ENCODE results near the gene AMMECR1L.
"Not testable (repeated sequence)": the region's sequence is repeated elsewhere in the genome, so short reads cannot be mapped to it uniquely, and the experiment has no call there.

Gene AMMECR1L

DNA sequence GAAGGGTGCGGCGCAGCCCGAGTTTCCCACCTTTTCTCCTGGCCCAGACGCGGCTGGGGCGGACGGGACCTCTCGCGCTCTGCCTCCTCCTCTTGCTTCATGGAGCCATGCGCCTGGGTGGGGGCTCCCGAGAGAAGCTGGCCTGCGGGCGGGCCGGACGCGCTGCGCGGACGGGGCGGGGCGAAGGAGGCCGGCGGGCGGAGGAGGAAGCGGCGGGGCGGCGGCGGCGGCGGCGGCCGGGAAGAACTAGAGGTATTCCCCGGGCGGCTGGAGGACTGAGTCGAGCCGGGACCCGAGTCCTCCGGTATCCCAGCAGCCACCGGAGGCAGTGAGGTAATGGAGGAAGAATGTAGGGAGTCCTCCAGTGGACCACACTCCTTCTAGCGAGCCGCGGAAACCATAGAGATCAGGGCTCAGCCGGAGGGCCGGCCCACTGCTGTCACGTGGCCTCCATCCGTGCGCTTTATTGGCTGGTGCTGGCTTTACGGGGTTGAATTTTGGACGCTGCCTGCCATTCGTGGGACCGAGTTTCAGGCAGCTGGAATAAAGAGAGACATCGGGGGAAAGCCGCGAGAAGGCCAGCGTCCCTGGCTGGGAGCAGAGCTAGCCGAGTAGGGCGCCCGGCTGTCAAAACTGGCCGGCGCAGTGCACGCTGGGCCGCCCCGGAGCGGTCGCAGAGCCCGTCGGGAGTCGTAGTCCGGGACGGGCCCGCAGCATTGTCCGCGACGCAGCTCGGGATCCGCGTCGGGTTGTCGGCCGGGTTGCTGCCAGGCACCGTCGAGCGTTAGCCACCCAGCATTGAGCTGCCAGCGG, at the start of gene AMMECR1L:
TSS of gene AMMECR1L (minus strand) at position 177 of the 813 bp plus-strand sequence. CDS start 11,722 bp downstream, outside the sequence.
- peak; percentile 49 to 58 for DNase-seq (ENCODE audit: low read depth in 1 of 2, low spot score in 1 of 2)

DNA sequence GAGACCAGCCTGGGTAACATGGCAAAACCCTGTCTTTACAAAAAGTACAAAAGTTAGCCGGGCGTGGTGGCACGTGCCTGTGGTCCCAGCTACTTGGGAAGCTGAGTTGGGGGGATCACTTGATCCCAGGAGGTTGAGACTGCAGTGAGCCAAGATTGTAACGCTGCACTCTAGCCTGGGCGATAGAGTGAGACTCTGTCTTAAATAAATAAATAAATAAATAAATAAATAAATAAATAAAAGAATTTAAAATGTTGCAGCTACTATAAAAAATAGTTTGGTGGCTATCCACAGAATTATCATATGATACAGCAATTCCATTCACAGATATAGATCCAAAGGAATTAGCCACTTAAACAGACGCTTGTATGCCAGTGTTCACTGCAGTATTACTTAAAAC, 49.6 kb upstream of the AMMECR1L start:
- DNase-seq (ENCODE audit: low read depth in 1 of 2, low spot score in 1 of 2) = no peak

DNA sequence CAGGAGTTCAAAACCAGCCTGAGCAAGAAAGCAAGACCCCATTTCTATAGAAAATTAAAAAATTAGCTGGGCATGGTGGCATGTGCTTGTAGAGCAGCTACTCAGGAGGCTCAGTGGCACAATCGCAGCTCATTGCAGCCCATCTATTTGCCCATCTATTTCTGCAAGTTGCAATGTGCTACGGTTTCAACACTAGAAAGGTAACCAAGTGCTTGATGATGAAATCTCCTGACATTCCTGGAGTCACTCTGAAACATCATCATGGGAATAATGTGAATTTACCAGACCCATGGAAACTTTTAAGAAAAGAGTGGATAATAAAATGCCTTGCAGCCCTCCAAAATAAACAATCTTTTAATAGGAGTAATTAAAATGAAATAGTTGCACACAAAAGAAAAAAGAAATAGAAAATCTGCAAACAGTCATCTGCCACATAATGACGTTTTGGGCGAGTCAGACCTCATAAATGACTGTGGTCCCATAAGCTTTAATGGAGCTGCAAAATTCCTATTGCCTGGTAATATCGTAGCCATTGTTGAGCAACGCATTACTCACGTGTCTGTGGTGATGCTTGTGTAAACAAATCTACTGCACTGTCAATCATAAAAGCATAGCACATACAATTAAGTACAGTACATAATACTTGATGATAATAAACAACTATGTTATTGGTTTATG, 46.6 kb upstream of the AMMECR1L start:
- DNase-seq (ENCODE audit: low read depth in 1 of 2, low spot score in 1 of 2) = no peak

DNA sequence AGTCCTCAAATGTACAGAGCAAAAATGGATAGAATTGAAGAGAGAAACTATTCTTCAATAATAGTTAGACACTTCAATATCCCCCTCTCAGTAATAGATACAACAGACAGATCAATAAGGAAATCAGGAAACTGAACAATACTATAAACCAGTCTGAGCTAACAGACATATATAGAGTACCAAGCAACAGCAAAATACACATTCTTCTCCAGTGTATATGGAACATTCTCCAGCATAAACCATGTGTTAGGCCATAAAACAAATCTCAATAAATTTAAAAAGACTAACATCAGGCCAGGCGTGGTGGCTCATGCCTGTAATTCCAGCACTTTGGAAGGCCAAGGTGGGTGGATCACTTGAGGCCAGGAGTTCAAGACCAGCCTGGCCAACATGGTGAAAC, 43.7 kb upstream of the AMMECR1L start:
- DNase-seq (ENCODE audit: low read depth in 1 of 2, low spot score in 1 of 2) = no peak

DNA sequence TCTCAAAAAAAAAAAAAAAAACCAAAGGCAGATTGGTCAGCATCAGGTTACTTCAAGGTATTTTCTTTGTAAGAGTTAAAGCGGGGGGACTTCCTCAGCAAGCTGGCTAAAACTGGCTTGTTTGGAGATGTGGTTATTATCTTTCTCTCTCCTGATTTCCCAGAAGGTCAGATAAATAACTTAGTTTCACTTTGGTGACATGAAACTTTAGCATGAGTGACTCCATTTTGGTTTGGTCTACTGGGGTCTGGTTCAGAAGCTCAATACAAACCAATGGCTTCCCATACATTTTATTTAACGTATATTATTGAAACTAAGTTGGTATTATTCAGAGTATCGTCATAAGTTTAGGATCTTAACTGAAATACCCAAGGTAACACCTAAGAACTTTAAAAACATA, 41.6 kb upstream of the AMMECR1L start:
- no peak for DNase-seq (ENCODE audit: low read depth in 1 of 2, low spot score in 1 of 2)

DNA sequence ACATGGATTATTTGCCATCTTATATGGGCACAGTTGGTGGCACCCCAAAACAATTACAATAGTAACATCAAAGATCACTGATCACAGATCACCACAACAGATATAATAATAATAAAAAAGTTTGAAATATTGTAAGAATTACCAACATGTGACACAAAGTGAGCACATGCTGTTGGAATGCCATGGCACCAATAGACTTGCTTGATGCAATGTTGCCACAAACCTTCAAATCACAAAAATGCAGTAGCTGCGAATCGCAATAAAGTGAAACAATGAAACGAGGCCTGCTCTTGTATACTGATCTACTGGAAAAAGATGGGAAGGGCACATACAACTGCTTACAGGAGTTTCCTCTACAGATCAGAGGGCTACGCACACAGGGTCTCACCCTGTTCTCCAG, 32.2 kb upstream of the AMMECR1L start:
- DNase-seq (ENCODE audit: low read depth in 1 of 2, low spot score in 1 of 2) = no peak

DNA sequence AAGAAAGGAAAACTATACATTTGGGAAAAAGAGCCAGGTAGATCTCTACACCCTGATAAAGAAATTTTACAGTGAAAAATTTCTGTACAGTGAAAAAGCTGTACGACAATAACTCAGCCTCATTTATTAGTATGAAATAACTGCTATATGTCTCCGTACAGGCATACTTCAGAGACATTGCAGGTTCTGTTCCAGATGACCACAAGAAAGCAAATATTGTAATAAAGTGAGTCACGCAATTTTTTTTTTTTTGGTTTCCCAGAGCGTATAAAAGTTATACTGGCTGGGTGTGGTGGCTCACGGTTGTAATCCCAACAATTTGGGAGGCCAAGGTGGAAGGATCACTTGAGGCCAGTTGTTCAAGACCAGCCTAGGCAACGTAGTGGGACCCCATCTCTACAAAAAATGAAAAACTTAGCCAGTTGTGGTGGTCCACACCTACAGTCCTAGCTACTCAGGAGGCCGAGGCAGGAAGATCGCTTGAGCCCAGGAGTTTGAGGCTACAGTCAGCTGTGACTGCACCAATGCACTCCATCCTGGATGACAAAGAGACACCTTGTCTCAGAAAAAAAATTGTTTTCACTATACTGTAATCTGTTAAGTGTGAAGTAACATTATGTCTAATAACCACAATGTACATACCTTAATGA, 28.2 kb upstream of the AMMECR1L start:
- DNase-seq (ENCODE audit: low read depth in 1 of 2, low spot score in 1 of 2) = no peak

DNA sequence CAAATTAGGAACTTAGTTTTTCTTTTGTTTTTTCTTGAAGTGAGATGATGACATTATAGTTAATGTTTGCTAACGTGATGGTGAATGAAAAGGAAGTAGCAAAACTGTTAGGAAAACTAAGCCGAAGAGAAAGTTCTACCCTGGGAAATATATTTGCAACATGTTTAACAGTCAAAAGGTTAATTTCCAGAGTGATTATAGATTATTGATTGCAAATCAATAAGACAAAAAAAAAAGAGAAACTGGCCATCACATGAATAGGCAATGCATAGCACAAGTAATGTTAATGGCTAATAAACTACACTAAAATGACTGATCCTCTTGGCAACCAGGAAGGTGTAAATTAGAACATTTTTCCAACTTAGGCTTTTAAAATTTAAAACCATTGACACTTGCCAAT, 26.0 kb upstream of the AMMECR1L start:
- no peak for DNase-seq (ENCODE audit: low read depth in 1 of 2, low spot score in 1 of 2)

DNA sequence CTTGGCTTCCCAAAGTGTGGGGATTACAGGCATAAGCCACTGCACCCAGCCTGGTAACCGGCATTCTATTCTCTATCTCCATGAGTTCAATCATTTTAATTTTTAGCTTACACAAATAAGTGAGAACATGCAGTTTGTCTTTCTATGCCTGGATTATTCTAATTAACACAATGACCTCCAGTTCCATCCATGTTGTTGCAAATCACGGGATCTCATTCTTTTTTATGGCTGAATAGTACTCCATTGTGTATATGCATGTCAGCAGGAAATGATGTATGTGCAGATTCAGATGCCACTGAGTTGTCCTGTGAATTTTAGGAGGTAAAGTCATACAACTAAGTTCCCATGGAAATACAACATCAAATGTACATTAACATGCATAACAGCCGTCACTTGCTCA, 24.7 kb upstream of the AMMECR1L start:
- no peak for DNase-seq (ENCODE audit: low read depth in 1 of 2, low spot score in 1 of 2)

DNA sequence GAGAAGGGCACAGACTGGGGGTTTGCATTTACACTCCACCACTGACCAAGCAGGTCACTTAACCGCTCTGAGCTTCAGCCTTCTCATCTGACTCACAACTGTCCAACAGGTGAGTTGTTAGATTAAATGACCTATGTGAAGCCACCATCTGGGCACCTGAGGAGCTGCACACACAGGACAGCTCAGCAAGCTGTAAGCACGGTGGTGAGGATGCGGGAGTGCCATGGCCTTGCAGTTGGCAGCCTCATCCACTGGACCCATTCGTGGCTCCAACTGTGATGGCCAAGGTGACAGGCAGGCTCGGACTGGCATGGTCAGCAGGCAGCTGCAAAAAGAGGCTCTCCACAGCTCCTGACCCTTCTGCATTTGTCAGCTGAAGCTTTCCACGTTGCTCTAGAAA, 23.3 kb upstream of the AMMECR1L start:
- DNase-seq (ENCODE audit: low read depth in 1 of 2, low spot score in 1 of 2) = no peak

DNA sequence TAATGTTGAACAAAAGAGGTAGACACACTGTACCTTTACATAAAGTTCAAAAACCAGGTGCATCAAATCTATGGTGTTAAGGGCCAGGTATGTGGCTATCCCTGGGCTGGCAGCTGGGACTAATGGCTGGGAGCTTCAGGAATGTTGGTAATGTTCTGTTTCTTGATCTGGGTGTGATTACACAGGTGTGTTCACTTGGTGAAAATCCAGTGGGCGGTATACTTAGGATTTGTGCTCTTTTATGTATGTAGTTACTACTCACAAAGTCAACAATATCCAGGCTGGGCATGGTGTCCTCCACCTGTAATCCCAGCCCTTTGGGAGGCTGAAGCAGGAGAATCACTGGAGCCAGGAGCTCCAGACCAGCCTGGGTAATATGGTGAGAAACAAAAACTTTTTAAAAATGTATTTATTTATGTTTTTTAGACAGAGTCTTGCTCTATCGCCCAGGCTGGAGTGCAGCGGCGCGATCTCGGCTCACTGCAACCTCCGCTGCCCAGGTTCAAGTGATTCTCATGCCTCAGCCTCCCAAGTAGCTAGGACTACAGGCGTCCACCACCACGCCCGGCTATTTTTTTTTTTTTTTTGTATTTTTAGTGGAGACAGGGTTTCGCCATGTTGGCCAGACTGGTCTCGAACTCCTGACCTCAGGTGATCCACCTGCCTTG, 22.1 kb upstream of the AMMECR1L start:
- not testable (repeated sequence) for DNase-seq (ENCODE audit: low read depth in 1 of 2, low spot score in 1 of 2)

DNA sequence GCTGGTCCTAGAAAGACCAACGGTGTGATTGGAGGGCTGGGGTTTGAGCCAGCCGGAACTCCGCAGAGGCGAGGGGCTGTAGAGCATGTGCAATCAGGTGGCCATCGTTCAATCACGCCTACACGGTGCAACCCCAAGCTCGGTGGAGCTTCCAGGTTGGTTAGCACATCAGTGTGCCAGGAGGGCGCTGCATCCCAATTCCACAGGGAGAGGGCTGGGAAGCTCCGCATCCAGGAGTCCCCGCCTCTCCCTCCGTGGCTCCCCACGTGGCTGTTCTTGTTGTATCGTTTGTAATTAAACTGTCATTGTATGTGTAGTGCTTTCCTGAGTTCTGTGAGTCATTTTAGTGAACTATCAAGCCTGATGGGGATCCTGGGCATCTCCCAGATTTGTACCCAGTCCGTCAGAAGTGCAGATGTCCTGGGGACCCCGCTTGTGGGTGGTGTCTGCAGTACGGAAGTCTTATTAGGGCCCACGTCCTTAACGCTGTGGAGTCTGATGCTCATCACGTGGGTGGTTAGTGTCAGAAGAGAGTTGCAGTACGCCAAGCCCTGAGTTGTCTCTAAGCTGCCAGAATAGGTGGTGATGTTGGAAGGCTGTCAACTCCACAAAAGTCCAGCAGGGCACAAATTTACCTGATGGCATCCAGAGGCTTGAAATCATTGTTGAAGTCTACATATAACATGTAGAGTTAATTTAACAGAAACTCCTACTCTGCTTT, 20.6 kb upstream of the AMMECR1L start:
- DNase-seq (ENCODE audit: low read depth in 1 of 2, low spot score in 1 of 2) = no peak

DNA sequence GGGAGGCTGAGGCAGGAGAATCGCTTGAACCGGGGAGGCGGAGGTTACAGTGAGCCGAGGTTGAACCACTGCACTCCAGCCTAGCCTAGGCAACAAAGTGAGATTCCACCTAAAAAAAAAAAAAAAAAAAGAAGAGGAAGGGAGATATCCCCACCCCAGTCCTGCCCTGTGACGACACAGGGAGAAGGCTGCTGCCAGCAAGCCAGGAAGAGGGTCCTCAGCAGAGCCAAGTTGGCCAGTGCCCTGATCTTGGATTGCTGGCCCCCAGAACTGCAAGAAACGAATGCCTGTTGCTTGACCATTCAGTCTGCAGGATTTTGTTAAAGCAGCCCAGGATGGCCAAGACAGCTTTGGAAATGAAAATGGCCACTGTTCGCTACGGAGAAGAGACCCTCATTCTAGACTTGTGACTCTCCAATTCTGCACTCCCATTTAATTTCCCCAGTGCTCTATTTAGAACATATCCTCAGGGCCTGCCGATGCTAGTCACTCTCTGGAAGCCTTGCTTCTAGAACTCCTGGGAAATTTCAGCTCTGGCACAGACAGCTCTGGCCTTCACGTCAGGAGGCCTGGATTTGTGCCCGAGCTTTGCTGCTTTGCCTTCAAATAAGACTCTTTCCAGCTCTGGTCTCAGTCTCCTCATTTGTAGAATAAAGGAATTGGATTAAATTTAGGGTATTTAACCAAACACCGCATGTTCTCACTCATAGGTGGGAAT, 15.7 kb upstream of the AMMECR1L start:
- DNase-seq (ENCODE audit: low read depth in 1 of 2, low spot score in 1 of 2) = no peak

DNA sequence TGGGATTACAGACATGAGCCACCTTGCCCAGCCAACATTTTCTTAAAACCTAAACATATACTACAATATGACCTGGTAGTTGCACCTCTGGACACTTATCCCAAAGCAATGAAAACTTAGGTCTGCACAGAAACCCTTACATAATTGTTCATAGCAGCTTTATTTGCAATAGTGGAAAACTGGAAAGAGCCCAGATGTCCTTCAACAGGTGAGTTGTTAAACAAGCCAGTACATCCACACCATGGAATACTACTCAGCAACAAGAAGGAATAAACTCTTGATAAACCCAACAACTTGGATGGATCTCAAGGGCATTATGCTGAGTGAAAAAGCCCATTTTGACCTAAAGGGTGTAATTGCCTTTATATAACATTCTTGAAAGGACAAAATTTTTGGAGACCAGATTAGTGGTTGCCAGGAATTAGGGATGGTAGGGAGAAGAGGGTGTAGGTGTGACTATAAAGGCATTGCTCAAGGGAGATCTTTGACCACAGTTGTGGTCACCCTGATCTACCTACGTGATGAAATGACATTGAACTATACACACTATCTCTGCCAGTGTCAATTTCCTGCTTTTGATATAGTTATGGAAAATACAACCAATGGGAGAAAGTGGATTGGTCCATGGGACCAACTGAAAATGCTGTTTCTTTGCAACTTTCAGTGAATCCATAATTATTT, 11.9 kb upstream of the AMMECR1L start:
- DNase-seq (ENCODE audit: low read depth in 1 of 2, low spot score in 1 of 2) = no peak

DNA sequence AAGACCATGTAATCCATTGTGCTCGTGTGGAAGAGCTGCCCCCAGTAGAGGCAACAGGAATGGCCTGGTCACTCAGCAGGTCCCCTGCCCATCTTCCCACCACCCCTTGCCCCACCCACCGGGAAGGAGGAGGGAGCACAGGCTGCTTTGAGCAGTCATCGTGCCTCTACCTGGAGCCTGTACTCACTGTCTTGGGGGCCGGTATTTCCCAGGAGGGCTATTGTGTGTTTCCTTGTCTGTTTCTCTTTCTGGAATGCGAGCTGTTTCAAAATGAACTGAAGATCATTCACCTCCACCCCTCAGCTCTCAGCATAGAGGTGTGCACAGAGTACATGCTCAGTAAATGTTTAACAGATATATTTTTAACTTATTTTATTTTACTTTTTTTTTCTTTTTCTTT, 7.7 kb upstream of the AMMECR1L start:
- DNase-seq (ENCODE audit: low read depth in 1 of 2, low spot score in 1 of 2) = no peak

DNA sequence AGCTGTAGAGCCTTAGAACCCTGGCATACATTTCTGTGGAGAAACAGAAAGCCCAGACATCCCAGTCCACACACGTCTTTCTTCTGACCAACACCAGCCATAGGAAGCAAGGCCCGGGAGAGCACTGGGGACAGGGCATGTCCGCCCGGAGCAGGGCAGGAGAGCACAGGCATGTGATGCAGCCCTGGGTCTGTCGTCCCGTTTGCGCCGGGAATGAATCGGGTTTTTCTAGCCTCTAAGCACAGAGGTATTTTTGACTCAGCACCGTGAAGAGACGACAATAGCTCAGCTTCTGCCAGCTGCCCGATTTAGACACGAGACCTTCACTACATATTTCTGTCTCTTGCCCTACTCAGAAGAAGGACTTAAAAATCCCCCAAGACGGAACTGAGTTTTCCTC, 7.3 kb upstream of the AMMECR1L start:
- no peak for DNase-seq (ENCODE audit: low read depth in 1 of 2, low spot score in 1 of 2)

DNA sequence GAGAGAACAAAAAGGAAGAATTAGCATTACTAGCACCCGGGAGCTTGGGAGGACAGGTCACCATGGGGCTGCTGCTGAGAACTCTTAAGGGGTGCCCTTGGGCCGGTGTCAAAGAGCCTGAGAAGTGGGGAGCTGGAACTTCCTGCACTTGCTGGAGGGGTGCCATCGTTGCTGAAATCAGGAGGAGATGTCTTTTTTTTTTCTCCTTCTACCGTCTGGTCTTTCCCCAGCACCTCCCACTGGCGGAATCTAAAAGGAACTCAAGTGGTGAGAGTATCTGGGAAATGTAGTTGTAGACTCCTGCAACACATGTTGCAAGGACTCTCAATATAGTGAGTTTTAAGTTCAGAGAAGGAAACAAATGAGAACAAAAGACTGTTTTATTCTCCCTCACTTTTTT, 6.1 kb upstream of the AMMECR1L start:
- DNase-seq (ENCODE audit: low read depth in 1 of 2, low spot score in 1 of 2) = no peak

DNA sequence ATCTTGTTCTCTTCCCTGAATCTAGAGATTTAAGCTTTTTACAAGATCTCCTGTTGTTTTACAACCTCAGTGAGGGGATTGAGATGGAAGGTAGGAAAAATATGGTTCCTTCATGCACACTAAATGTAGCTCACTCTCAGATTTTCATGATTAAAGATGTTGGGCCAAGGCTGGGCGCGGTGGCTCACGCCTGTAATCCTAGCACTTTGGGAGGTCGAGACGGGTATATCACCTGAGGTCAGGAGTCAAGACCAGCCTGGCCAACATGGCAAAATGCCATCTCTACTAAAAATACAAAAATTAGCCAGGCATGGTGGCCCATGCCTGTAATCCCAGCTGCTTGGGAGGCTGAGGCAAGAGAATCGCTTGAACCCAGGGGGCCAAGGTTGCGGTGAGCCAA, 5.0 kb upstream of the AMMECR1L start:
- not testable (repeated sequence) for DNase-seq (ENCODE audit: low read depth in 1 of 2, low spot score in 1 of 2)

DNA sequence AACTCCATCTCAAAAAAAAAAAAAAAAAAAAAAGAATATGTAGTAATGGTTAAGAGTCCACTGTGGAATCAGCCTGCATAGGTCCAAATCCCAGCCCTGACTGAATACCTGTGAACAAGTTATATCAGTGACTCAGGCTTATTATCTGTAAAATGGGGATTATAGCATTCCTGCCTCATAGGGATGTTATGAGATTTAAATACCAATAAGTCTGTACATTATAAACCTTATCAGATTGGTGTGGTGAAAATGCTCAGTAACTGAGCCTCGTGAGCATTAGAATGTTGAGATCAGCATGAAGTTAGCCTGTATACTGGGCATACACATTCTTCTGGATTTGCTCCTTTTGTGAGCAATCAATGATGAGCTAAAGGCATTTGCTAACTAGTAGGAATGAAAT, 3.0 kb upstream of the AMMECR1L start:
- no peak for DNase-seq (ENCODE audit: low read depth in 1 of 2, low spot score in 1 of 2)

DNA sequence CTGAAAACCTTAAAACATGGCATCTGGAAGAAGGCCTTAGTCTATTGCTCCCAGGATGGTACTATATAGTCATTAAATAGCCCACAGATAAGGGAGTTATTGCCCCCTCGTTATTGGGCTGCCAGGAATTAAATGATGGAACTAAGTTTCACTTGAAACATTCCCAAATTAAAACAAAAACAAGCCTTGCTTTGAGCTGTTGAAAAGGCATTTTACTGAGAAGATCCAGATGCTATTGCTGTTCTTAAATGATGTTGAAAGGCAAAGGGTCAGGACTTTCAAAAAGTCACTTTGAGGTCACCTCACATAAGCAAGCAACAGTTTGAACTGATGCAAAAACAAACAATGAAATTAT, 2.0 kb upstream of the AMMECR1L start:
- no peak for DNase-seq (ENCODE audit: low read depth in 1 of 2, low spot score in 1 of 2)
